NCI-H1105 (cell line): ENCODE results near the gene FSIP1.

Experiments used
- DNase-seq: peaks from one replicate; lab custom pipeline; 2025; lab: John Stamatoyannopoulos, UW

FSIP1 gene

DNA sequence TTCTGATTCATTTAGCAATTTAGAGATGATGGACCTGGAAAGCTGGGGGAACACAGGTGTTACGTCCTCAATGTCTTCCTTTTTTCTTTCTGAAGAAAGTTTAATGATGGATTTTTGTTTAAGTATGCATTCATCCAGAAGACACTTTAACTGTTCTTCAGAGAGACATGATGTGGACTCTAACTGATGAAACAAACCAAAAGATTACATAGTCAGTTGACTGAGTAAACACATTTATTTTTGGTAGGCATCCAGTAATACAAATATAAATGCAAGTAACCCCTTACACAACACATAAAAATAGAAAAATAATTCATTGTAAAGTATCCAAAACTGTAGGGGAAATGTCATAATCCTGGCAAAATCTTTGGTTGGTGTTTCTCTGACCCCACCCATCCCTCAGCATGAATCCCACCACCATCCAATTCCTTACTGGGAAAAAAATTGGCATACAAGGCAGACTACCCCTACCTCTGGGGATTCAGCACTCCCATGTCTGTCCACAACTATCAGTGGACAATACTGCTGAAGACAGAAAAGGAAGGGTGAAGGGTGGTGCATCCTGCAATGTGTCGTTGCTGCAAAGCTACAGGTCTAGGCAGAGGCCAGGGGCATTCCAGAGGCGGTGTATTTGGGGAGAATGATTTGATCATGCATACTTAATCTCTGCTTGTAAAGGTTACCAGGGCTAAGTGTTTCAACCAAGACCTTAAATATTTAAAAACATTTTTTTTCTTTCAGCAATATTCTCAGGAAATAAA, 164.4 kb downstream of the FSIP1 start:
- no peak for DNase-seq

DNA sequence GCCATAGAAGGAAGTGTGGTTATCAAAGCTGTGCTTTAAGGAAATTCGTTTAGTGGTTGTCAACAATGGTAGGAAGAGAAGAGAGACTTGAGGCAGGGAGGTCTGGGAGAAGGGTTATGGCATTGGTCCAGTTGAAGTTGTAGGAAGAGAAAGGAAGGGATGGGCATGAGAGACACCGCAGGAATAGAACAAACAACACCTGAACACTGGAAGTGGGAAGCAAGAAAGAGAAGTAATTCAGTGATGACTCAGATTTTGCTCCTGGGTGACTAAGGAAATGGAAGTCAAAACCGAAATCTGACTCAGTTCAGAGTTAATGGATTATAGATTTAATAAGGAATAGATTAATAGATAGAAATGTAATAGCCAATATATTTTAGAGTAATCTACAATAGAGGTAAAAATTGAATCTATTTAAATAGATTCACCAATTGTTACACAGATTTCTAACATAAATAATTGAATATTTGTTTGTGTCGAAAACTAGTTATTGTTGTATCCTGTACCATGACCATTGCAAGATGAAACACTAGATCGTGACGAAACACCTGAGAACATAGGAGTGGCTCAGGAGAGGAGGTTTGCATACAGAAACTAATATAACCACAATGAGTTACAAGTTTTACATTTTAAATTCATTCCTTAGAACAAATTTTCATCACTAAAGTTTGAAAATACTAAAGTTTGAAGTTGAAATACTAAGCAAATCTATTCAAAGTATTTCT, 165.7 kb downstream of the FSIP1 start:
- no peak for DNase-seq

GRCh38 chr15:39613861-39614260, 168.8 kb downstream of the FSIP1 start:
- no peak for DNase-seq

GRCh38 chr15:39613271-39613670, 169.4 kb downstream of the FSIP1 start:
- no peak for DNase-seq

DNA sequence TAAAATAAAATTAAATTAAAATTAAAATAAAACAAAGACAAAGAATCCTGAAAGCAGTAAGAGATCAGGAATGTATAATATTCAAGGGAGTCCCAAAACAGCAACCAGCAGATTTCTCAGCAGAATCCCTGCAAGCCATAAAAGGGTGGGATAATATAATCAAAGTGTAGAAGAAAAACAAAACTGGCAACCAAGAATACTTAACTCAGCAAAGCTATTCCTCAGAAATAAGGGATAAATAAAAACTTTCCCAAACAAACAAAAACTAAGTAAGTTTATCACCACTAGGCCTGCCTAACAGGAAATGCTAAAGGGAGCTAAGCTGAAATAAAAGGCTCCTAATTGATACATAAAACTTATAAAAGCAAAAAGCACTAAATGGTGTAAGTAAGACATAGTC, 172.0 kb downstream of the FSIP1 start:
- no peak for DNase-seq

DNA sequence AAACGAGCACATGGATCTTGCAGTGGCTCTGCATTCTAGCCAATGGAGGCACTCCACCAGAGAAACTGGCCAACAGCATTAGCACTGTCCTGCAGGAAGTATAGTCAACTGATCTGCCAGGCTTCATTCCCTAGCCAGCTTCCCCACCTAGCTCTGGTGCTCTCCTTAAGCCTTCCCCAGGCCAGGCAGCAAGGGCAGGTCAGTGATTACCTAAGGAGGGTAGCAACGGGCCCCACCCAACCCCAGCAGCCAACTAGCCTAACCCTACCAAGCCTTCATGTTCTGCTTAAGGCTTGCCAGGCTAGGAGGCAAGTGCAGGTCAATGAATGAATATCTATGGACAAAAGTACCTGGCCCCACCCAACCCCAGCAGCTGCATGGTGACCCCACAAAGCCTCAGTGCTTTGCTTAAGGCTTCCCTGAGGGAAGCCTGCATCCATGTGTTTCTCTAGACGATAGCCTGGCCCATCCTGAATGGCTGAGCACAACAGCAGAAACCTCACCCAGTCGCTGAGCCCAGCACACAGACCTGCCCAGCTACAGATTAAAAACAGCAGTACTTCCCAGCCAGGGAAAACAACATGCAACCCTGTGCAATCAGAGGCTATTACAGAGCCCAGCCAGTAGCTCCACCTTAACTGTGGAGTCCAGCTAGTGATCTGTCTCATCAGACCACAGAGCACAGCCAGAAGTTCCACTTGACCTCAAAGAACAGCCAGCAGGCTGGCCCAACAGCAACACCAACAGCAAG, 173.3 kb downstream of the FSIP1 start:
- no peak for DNase-seq

- DNase-seq = no peak
Measured at GRCh38 chr15:39608185-39609139, 174.2 kb downstream of the FSIP1 start.

DNA sequence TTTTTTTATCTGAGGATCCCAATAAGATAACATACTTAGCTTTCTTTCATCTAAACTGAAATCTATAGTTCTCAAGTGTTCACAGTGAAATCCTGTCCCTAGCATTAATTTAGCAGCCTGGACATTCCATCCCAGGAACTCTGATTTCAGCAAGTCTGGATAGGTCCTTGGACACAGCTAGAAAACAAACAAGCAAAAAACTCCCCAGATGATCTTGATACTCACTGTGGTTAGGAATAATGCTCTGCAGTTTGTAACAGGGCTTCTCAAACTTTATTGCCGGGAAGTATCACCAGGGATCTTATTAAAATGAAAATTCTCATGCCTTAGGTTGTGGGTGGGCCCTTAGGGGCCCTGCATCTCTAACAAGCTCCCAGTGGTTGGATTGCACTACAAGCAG, 177.5 kb downstream of the FSIP1 start:
- DNase-seq = no peak

- DNase-seq = no peak
Measured at GRCh38 chr15:39602143-39602542, 180.5 kb downstream of the FSIP1 start.

GRCh38 chr15:39599871-39600270, 182.8 kb downstream of the FSIP1 start:
- DNase-seq = no peak

DNA sequence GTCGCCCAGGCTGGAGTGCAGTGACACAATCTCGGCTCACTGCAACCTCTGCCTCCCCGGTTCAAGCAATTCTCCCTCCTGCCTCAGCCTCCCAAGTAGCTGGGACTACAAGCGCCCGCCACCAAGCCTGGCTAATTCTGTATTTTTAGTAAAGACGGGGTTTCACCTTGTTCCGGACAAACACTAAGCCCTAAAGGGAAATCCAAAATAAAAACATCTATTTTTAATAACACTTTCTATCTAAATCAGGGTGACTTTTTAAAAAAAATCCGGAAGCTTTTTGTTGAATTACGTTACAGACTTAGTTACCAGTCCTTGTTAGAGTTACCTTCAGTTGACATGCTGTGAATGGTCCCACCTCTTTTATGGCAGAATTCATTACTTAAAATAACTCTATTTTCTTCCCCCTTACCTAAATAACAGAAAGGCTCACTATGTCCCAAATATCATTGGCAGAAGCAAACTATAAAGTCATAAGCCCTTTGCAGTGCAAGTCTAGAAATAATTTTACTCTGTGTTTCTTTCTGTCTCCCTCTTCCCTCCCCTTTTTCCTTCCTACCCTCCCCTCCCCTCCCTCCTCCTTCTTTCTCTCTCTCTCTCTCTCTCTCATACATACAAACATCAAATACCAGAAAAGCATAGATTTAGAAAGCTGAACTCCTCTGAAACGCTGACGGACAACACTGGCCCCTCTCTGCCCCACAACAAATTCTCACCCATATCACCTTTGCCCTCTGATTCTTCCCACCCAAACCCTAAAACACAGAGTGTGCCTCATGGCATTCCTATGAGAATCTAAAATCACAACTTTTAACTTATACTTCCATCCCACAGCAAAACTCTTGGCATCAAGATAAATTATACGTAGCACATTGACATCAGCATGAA, 183.4 kb downstream of the FSIP1 start:
- DNase-seq = no peak

GRCh38 chr15:39598186-39598850, 184.3 kb downstream of the FSIP1 start:
- no peak for DNase-seq

- no peak for DNase-seq
Measured at GRCh38 chr15:39597751-39598185, 184.9 kb downstream of the FSIP1 start.

DNA sequence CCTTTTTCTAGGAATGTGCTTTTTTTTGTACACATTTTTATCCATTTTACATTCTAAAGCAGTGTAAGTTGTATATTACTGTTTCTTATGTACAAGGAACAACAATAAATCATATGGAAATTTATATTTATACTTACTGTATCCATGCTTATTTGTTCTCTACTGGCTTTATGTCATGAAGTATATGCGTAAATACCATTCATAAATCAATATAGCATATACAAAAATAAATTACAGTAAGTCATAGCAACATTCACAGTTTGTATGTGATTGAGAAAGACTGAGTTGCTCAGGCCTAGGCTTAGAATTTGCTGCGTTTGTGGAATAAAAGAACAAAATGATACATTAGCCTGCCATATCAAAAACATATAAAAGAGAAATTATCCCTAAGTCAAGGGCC, 185.3 kb downstream of the FSIP1 start:
- DNase-seq = no peak

GRCh38 chr15:39596358-39597051, 186.1 kb downstream of the FSIP1 start:
- no peak for DNase-seq

GRCh38 chr15:39595338-39596221, 187.1 kb downstream of the FSIP1 start:
- DNase-seq = no peak

DNA sequence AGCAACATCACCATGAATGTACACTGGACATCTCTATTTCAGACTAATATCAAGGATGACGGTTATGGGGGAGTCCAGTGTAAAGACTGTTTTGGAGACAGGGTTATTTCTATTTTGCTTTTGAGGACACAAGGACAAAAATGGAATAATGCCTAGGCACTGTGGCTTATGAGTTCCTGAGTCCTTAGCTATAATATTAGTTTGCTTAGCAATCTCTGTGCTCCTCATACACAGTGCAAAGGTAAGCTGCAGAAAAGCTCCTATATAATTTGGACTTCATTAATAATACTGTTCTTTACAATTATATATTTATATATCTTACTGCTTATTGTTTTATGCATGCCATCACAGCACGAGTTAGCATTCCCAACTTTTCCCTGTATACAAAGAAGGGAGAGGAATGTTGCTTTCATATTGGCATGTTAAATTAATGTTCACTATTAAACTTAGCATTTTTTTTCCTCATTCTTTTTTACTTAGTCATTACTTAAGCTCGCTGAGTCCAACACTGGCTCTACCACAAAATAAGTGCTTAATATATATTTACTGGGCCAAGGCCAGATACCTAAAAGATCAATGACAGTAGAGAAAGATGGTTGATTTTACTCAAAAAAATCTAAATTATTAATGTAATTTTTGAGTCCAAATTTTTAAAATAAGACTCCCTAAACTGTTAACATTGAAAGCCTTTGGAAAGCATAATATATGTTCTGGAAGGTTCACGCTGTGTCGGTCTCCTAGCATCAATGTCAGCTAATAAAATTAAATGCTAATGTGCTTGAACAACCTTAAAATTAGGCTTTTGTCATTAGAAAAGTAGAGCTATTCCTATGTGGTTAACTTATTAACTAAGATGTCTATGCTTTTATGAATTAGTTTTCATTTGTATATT, 187.9 kb downstream of the FSIP1 start:
- no peak for DNase-seq
